OCI-M1 (cell line): ENCODE results near the gene CNR2.

Source experiments
- DNase-seq: peaks from one replicate; lab custom pipeline; 2025; lab: John Stamatoyannopoulos, UW

CNR2 gene

DNA sequence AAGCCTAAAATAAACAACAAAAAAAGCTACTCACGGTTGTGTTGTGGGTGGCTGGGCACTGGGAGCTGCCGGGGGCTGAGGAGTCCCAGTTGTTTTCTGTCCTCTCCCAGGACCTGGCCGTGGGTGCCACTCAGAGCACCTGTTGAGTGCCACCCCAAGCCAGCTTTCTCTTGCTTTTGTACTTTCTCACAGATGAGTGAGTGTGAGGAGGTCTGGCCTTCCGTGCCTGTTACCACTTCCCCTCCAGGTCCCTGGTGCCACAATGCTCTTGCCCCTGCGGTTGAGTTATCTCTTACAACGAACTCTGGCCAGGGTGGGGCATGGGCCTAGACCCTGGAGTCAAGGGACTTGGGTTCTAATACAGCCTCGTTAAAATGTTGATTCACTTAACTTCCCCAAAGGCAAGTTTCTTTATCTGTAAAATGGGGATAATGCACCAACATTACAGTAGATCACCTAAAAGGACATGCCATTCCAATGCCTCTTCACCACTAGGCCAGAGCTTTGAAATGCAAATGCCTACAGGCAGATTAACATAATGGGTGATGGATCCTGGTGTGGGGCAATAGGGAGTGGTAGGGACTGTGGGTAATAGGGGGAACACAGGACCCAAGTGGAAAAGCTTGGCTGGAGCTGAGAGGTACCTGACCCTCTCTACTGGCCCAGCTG is at the start of gene CNR2:
CNR2 (minus strand) TSS at position 151 of the 669 bp plus-strand sequence. CDS start 37,745 bp downstream, outside the sequence.
- DNase-seq, result peak; percentile 73

DNA sequence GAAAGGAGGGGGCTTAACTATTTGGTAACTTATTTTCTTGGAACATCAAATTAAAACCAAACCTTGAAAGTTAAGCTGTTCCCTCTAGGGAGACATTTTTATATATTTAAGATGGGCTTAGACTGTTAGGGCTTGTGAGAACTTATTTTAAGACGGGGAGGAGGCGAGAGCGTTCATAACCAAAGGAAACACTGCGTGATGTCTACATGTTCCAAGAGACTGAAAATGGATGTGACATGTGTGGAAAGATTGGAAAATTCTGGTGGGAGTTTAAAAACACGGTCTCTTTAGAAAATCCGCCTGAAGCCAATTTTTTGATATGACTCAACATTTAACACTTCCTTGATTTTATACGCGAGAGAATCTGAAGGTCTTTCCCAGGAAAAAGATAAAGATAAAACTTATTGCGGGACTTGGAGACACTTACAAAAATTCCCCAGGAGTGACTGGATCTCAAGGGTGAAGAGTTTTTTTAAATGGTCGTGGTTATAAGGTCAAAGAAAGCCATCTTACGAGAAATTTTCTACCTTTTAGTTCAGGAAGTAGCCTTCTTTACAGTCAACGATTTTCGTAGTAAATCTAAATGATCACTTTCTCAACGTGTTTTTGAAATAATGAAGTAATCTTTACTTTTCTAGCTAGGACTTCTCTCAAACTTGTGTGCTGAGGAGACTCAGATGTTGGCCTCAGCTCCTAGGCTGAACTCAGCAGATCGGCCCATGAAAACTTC is 47.3 kb upstream of the CNR2 start:
- no peak for DNase-seq

DNA sequence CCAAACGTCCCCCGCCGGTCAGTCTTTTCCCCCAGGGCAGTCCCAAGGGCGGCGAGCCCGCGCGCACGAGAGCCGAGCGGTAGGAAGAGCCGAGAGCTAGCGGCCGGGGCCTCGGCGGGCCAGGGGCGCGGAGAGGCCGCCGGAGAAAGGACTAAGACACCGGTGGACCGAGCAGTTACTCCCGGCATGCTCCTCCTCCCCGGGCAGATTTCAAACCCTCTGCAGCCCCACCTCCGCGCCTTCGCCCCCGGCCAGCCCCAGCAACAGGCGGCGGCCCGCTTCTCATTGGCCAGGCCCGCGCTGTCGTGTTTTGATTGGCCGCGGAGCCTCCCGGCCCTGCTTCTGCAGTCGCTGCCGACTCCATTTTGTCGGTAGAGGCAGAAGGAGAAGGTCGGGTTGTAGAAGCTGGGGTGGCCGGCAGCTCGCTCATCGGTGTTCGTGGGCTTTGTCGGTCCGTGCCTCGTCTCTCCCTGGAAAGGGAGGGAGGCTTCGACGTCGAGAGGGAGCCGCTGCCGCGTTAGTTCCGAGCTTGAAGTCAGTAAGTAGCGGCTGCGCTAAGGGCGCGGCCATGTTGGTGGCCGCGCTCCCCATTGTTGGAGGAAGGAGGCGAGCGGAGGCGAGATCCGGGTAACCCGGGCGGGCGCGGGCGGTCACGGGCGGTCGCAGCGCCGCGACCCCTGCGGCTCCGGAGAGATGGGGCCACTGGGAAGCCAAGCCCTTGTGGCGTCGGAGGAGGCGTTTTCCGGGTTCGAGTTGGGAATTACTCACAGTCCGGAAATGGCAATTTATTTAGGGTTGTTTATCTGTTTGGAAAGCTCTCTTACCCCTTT is 46.5 kb upstream of the CNR2 start, which contains the start of gene PNRC2:
PNRC2 (plus strand) TSS at position 368 of the 830 bp plus-strand sequence. CDS start 1,630 bp downstream, outside the sequence.
- peak; percentile 97 for DNase-seq

DNA sequence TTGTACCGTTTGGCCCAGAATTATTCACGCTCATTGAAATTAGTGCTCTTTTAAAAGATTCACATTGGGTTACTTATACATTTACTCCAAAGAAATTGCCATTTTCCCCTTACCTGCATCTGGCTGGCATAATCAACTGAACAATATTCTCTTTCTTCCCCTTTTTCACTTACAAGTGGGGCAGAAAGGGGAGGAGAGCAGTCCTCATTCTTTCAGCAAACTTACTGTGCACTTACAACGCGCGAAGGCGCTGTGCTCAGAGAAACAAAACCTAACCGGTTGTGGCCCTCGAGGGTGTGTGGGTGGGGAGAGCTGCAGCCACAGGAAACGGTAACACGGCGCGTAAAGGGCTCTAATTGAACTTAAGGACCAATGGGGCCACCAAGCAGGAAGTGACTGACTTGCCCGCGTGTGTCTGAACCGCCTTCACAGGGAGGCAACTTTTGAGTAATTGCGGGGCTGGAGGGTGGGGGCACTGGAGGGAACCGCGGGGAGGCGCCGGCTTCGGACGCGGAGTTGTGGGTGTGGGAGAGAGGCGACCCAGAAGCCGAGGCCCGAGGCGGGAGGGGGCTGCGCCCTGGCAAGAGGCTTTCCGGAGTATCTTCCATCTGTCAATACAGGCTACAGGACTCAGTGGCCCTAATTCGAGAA is 45.8 kb upstream of the CNR2 start:
- peak; percentile 98 for DNase-seq

DNA sequence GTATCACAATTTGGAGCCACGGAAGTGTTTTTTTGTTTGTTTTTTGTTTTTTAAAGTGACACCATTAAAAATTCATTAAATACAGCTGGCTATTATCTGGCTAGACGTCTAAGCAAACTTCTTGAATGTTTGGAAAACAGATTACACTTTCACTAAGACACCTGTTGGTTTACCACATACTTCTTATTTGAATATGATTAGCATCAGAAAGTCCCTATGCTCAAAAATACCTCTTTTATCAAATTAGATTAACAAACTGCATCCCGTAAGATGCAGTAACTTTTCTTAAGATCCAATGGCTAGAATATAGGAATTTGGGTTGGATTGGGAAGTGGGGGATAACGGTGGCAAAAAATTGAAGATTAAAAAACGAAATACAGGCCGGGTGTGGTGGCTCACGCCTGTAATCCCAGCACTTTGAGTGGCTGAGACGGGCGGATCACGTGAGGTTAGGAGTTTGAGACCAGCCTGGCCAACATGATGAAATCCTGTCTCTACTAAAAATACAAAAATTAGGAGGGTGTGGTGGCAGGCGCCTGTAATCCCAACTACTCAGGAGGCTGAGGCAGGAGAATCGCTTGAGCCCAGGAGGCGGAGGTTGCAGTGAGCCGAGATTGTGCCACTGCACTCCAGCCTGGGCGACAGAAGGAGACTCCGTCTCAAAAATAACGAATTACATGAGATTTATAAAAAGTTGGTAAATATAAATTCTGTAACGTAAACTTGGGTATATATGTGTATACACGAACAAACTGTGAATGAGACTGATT is 45.1 kb upstream of the CNR2 start:
- DNase-seq, result peak; percentile 61

DNA sequence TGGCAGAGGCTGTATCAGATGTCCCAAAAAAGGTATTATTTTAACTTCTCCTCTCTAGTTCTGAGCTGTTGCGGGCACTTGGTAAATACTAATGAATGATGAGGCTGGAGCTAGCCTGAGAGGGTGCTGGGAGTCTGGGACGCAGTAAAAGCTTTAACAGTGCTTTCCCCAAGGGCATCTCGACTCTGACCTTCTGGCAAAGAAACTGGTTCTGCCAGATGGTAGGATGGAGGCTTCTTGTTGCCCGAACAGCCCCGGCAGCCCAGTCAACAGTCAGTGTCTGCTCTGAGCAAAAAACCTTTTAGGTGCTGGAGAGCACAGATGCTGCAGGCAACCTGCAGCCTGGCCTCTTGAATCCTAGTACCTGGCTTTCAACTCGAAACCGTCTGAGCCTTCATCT is 43.9 kb upstream of the CNR2 start:
- DNase-seq, result no peak

DNA sequence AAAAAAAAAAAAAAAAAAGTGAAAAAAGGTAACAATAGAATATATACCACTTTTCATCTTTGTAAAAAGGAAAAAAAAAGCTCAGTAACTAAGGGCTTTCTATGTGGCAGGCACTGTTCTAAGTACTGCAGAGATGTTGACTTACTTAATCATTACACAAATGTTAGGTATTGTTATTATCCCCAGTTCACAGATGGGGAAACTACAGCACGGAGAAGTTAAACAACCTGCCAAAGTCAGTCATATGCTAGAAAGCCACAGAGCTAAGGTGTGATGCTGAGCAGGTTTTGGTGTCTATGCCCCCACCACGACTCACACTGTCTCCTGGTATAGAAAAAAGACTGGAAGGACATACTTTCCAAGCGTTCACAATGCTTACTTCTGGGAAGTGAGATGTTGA is 39.9 kb upstream of the CNR2 start:
- no peak for DNase-seq

- no peak for DNase-seq
Observed at GRCh38 chr1:23947366-23947765, 34.2 kb upstream of the CNR2 start.

GRCh38 chr1:23936481-23937176 is 23.5 kb upstream of the CNR2 start:
- DNase-seq, result no peak

DNA sequence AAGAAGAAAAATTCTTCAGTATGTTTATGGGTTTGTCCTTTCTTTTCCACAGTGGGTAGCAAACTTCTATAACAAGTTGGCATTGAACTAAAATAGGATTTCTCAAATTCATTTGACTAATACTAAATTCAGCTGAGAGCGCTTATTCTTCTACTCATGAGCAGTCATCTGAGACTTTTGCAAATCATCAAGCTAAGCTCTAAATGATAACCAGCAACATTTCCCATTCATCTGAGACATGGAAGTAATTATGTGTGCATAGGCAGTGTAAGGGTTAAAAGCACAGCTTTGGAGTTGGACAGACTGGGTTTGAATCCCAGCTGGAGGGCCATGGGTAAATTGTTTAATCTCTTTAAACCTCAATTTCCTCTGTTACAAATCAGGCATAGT is 18.3 kb upstream of the CNR2 start:
- DNase-seq, result no peak

DNA sequence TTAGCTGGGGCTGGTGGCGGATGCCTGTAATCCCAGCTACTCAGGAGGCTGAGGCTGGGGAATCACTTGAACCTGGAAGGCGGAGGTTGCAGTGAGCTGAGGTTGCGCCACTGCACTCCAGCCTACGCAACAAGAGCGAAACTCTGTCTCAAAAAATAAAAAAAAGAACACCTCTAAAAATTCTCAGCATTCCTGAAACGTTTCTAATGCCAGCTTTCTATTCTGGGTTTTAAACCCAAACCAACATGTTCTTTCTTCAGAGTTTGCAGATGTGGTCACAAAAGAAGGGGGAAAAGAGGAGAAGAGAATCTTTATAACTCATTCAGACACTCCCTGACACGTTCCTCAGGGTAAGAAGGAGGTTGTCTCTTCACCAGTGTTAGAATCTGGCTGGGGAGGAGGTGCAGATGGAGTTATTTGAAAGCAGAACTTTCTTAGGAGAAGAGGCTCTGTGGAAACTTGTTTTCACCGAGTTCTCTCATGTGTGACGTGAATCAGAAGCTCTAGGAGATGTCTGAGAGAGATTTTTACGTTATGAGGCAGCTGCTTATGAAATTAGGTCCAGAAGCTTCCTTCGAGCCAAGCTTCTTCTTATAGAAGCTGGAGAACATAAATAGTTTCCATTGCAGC is 17.8 kb upstream of the CNR2 start:
- DNase-seq, result no peak

DNA sequence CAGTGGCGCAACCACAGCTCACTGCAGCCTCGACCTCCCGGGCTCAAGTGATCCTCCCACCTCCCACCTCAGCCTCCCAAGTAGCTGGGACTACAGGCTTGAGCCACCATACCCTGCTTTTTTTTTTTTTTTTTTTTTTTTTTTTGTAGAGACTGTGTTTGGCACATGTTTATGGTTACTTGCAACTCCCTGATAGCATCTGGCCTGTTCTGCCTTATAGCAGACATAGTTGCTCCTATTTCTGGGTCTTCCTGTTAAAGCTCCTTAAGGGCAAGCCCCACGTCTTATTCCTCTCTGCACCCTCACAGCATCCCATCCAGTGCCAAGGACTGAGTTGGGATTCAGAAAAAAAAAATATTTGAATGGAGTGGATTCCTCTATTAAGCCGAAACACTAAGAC is 17.1 kb upstream of the CNR2 start:
- no peak for DNase-seq

DNA sequence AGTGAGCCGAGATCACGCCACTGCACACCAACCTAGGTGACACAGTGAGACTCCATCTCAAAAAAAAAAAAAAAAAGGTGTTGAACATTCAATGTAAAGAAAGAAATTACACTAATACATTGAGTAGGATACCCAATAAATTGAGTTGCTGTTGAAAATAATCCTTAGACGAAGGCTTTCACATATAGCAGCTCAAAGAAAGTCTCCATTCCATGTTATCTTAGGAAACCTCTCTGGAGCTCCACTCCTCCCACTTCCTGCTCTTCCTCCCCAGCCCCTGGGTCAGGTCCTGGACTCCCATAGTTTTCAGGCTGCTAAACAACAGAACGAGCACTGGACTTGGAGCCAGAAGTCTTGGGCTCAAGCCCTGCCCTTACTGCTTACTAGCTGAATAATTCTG is 15.6 kb upstream of the CNR2 start:
- DNase-seq, result no peak

DNA sequence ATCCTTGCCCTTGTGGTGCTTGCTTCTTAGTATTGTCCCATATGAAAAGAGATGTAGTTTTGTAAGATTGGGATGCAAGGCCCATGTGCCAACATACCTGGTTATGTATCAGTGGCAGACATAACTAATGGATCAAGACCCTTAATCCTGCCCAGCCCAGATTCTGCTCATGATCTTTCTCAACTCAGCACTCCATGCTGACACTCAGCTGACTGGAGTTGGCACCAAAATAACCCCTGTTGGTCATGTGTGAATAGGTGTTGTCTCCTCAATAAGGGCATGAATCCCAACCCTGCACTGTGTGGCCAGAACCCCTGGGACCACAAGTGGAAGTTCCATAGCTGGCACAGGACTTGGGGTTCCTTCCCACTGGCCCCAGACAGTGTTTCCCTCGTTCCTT is 13.9 kb upstream of the CNR2 start:
- no peak for DNase-seq

DNA sequence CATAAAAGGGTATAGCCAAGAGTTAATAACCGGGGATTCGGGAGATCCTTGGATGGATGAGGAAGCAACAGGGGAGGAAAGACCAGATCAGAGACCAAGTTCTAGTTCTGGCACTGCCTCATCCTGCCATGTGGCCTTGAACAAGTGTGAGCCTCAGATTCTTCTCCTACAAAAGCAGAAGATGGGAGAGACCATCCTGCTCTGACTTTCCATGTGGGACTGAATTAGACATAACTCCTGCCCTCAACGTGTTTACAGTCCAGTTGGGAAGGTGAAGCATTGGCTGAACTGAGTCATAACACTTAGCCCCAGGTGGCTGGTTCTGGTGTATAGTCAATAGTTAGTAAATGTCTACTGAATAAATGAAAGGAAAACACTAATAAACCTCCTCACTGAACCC is 12.1 kb upstream of the CNR2 start:
- no peak for DNase-seq

- DNase-seq, result no peak
Observed at GRCh38 chr1:23924601-23925000, 11.4 kb upstream of the CNR2 start.

- no peak for DNase-seq
Observed at GRCh38 chr1:23923592-23924499, 10.7 kb upstream of the CNR2 start.

DNA sequence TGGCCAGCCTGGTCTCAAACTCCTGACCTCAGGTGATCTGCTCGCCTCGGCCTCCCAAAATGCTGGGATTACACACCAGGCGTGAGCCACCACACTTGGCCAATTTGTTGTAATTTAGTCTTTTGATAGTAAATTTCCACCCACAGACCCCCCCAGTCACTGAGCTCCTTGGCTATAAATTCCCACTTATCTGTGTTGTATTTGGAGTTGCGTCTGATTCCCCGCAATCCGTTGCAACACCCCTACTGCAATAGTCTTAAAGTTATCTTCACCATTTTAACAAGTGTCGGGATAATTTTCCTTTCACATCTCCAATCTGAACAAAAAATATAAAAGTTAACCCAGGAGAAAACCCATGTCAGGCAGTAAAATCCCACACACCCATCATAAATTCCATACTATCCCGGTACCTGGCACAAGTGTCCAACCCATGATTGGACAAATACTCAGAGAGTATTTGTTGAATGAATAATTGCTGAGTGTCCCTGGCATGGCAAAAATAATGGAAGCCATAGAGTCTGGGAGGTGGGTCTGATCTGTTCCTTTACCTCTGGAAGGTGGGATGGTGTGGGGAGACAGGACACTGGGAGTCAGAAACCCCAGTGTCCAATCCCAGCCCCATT is 9.3 kb upstream of the CNR2 start:
- no peak for DNase-seq
